GM23338 (cell line): ENCODE results near the gene FGD4.

Experiments used
- CREB1 ChIP-seq: fragments of 250-450 bp; sonication (Bioruptor Pico); IDR thresholded peaks from 2 replicates; pipeline ENCODE4 v1.5.0; 2020; ENCODE audit warnings: low read depth, mild to moderate bottlenecking, moderate library complexity
- CTCF ChIP-seq, 2 experiments: fragments of 200-600 bp in 1 of 2; sonication (generic) in 1 of 2; conservative IDR thresholded peaks; 2 replicates each; pipeline versions ENCODE4 v1.5.1 to v1.6.1; 2016 to 2017; ENCODE audit warnings: antibody characterized with exemption in 2 of 2, low read depth in 2 of 2, mild to moderate bottlenecking in 2 of 2, moderate library complexity in 1 of 2
- EZH2 ChIP-seq: fragments of 200-600 bp; sonication (generic); IDR thresholded peaks from one replicate; pipeline ENCODE4 v1.8.0; 2017; ENCODE audit warnings: antibody characterized with exemption, mild to moderate bottlenecking, low read depth; ENCODE audit not compliant: unreplicated experiment
- EZH2phosphoT487 ChIP-seq: fragments of 200-600 bp; sonication (generic); IDR thresholded peaks from one replicate; pipeline ENCODE4 v1.8.1; 2018; ENCODE audit warnings: antibody characterized with exemption; ENCODE audit not compliant: unreplicated experiment
- JUNB ChIP-seq: IDR thresholded peaks from one replicate; pipeline ENCODE4 v1.6.1; 2016; ENCODE audit warnings: antibody characterized with exemption; ENCODE audit not compliant: unreplicated experiment
- NANOG ChIP-seq: IDR thresholded peaks from 2 replicates; pipeline ENCODE4 v1.6.1; 2016; ENCODE audit warnings: antibody characterized with exemption, borderline replicate concordance
- POLR2AphosphoS5 ChIP-seq: IDR thresholded peaks from 2 replicates; pipeline ENCODE4 v1.6.1; 2016; ENCODE audit warnings: antibody characterized with exemption, low read depth
- STAT1 ChIP-seq: IDR thresholded peaks from one replicate; pipeline ENCODE4 v1.6.1; 2016; ENCODE audit warnings: antibody characterized with exemption; ENCODE audit not compliant: unreplicated experiment
- ZNF114 ChIP-seq: fragments of 250-450 bp; sonication (Bioruptor Pico); IDR thresholded peaks from 2 replicates; pipeline ENCODE4 v1.5.0; 2020; ENCODE audit warnings: mild to moderate bottlenecking, moderate library complexity
- ZNF462 ChIP-seq: fragments of 250-450 bp; sonication (Bioruptor Pico); IDR thresholded peaks from 2 replicates; pipeline ENCODE4 v1.5.0; 2020; ENCODE audit warnings: mild to moderate bottlenecking, moderate library complexity
- TF ChIP-seq, protein P1 (sequence below): IDR thresholded peaks from one replicate; pipeline ENCODE4 v1.6.1; 2018; ENCODE audit warnings: antibody characterized with exemption; ENCODE audit not compliant: unreplicated experiment
- TF ChIP-seq, protein P2 (sequence below): IDR thresholded peaks from 2 replicates; pipeline ENCODE4 v1.6.1; 2016; ENCODE audit warnings: antibody characterized with exemption

DNA sequence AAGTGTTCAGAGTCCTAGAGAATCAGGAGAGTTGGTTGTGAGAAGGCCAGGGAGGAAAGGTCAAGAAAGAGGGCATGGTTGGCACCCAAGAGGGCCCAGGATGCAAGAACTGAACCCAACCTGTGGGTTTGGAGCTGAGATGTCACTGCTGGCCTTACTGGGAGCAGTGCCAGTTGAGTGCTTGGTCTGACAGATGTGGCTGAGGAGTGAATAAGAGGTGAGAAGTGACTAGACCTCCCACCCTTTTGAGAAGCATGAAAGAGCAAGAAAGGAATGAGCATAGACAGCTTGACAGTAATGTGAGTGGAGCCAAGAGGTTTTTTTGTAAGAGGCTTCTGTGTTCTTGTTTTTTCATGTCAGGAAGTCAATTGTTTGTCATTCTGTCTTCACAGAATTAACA lies 95.3 kb downstream of the FGD4 start:
- TF ChIP-seq CTCF (conservative IDR thresholded peaks at IDR 0.05; ENCODE audit: low read depth in 2 of 2): no peak
- no peak for TF ChIP-seq EZH2
- no peak for TF ChIP-seq STAT1
- no peak for TF ChIP-seq CREB1 (CRISPR knock-in tag)
- TF ChIP-seq, protein P1, sequence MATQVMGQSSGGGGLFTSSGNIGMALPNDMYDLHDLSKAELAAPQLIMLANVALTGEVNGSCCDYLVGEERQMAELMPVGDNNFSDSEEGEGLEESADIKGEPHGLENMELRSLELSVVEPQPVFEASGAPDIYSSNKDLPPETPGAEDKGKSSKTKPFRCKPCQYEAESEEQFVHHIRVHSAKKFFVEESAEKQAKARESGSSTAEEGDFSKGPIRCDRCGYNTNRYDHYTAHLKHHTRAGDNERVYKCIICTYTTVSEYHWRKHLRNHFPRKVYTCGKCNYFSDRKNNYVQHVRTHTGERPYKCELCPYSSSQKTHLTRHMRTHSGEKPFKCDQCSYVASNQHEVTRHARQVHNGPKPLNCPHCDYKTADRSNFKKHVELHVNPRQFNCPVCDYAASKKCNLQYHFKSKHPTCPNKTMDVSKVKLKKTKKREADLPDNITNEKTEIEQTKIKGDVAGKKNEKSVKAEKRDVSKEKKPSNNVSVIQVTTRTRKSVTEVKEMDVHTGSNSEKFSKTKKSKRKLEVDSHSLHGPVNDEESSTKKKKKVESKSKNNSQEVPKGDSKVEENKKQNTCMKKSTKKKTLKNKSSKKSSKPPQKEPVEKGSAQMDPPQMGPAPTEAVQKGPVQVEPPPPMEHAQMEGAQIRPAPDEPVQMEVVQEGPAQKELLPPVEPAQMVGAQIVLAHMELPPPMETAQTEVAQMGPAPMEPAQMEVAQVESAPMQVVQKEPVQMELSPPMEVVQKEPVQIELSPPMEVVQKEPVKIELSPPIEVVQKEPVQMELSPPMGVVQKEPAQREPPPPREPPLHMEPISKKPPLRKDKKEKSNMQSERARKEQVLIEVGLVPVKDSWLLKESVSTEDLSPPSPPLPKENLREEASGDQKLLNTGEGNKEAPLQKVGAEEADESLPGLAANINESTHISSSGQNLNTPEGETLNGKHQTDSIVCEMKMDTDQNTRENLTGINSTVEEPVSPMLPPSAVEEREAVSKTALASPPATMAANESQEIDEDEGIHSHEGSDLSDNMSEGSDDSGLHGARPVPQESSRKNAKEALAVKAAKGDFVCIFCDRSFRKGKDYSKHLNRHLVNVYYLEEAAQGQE: no peak
- no peak for TF ChIP-seq POLR2AphosphoS5
- no peak for TF ChIP-seq EZH2phosphoT487
- no peak for TF ChIP-seq ZNF114
- no peak for TF ChIP-seq JUNB
- TF ChIP-seq, protein P2, sequence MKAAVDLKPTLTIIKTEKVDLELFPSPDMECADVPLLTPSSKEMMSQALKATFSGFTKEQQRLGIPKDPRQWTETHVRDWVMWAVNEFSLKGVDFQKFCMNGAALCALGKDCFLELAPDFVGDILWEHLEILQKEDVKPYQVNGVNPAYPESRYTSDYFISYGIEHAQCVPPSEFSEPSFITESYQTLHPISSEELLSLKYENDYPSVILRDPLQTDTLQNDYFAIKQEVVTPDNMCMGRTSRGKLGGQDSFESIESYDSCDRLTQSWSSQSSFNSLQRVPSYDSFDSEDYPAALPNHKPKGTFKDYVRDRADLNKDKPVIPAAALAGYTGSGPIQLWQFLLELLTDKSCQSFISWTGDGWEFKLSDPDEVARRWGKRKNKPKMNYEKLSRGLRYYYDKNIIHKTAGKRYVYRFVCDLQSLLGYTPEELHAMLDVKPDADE: no peak
- no peak for TF ChIP-seq NANOG
- no peak for TF ChIP-seq ZNF462 (CRISPR knock-in tag)
